LHCN-M2 (cell line): ENCODE results near the gene ERCC6. TPM values are rescaled to one million over a fixed set of nuclear protein-coding genes. Genes with fewer than 3 reads are reported as not detected.

ENCODE experiments used
- DNase-seq: peaks from one replicate; pipeline ENCODE4 v3.0.0-alpha.2; 2012; ENCODE audit warnings: low read depth
- total RNA-seq: library from RNA; depleted of rRNA; stranded (reverse); fragments of >200 nt; gene quantifications from 2 replicates; pipeline ENCODE4 v1.2.3, GENCODE V29; 2014

ERCC6 gene
- total RNA-seq, 1 experiment from 2014 or later = 7.3 TPM

DNA sequence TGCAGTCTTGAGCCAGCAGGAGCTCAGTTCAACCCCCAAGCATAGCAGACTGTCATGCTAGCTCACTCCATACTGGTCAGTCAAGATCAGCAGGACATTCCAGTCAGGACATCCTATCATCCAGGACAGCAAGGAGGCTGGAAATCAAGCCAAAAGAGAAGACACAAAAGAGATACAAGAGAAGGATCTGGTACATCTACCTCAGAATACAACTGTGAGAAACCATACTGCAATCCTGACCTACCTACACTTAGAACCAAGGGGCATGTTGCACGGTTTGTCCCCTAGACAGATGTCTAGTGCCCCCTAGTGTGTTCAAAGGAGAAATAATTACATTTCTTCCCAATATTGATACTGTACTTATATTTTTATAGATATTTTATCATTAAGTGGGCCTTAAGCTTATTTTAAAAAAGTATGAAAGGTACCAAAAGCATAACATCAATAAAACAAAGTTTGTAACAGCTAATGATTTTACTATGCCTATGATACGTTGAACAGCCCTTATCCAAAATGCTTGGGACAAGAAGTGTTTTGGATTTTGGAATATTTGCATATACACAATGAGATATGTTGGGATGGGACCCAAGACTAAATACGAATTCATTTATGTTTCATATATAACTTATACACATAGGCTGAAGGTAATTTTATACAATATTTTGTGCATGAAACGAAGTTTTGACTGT is 26.7 kb downstream of the ERCC6 start:
- DNase-seq = peak; percentile 28

DNA sequence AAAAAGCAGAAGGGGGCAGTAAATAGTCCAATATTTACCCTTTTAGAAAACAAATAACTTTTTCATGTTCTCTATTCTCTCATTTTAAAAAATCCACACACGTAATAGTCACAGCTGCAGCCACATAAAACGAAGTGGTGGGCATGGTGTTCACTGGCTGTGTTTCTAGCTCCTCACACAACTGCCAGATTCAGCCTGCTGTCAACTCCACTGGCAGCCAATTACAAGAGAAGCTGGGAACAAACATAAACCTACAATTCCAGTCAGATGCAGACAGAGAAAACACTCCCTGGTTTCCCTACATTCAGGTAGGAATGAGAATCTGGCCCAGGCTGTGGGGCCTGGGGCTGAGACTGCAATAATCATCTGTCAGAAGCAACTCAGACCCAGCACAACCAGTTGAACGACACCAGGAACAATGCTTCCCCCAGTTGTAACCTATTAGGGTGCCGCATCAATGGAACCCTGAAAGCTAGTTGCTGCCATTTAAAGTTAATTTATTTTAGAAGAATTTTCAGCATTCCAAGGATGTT is 29.1 kb downstream of the ERCC6 start:
- no peak for DNase-seq

DNA sequence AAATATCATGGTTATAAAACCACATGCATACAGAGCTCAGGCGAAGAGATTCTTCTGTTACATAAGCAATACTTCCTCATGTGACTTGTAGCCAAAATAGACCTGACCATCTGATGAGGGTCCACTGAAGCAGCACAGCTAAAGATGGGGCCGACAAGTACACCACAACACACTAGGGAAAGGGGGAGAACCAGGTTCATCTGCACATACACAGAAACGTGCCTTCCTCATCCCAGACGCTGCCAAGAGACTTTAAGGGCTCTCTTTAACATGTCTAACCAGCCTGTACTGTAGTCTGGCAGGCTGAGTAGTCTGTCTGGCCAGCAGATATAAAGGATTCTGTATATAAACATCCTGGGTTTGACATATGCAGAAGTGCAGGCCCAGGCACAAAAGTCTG is 30.3 kb downstream of the ERCC6 start:
- no peak for DNase-seq

DNA sequence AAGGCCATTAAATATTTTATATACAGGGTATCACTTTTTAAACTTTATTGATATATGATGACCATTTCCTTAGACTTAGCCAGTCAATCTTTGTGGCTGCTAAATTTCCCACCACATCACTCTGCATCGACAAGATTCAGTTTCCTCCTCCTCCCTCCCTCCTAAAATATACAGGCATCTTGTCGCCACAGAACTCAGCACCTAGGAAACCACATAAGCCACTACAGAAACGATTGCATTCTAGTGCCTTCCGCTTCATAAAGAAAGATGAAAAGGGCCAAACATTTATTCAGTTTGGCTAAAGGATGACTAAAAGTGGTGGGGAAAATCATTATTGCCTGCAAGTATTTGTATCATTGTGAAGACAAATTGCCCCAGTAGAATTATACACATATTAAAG is 30.7 kb downstream of the ERCC6 start:
- no peak for DNase-seq

DNA sequence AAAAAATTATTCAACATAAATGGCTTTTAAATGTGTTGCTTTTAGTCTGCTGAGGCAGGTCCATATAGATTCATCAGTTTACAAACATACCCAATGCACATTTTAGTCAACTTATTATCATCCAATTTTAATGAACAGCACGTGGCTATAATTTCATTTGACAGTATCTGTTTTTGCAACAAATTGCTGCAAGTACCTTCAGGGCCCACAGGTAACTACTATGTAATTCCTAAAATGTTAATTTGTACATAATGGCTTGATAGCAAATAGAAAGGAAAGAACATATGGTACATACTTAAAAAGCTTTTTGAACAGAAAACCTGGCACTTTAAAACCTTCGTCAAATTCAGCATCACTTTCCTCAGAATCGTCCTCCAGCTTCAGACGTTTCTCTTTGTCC is 33.3 kb downstream of the ERCC6 start:
- no peak for DNase-seq

DNA sequence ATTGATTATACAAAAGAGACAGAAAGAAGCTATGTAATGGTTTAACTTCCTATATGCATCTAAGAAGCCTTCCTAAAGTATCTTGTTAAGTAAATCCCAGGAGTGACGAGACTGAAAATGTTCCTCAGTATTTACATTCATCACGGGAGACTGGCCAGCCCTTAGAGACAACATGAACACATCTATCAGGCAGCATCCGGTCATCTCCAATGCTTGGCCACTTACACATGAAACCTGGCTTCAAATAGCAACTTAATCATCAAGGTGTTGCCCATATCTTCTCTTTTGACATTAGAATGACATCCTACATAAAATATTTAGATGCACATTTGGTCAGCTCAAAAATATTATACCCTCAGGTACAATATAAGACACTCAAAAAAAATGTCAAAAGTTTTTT is 33.8 kb downstream of the ERCC6 start:
- DNase-seq = no peak

DNA sequence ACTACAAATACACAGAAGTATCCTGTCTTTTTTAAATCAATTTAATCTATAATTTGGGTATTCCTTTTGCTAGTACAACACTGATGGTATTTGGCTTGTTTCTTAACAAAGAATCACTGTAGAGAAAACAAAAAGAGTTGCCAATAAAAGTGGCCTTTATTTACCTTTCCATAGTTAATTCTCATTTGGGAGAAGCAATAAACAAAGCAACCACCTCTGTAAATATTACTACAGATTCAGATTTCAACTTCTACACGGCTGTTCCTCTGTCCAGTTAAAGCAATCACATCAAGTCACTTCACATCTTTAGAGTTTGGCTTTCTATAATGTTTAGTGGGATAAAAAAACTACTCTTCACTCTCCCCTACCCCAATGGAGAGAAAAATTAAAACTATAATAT is 34.4 kb downstream of the ERCC6 start:
- no peak for DNase-seq

DNA sequence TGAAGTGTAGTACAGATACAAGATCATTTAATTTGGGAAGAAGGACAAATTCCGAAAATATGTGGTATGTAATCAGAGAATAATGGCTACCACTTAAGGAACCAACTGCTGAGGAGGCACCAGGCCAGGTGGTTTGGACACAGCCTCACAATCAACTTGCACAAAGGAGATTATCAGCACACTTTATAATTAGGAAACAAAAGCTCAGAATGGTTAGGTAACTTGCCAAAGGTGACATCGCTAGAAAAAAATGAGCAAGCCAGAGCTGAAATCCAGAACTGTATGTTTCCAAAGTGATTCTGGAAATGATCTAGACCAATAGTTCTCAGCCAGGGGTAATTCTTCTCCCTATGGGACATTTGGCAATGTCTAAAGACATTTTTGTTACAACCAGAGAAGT is 36.6 kb downstream of the ERCC6 start:
- DNase-seq = no peak

DNA sequence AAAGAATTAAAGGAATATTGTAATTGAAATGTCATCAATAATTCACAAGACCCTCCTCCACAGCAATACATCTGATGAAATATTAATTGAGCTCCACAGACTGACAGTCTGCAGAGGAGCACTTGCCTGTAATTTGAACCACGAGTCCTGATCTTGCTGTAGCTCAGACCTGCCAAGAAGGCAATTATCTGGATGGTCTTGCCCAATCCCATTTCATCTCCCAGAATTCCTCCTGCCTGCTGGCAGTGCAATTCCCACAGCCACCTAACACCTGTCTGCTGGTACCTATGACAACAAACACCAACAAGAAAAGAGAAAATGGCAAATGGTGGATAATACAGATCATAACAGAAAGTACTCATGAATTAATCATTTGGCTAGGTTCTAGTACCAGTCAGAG is 38.5 kb downstream of the ERCC6 start:
- no peak for DNase-seq

DNA sequence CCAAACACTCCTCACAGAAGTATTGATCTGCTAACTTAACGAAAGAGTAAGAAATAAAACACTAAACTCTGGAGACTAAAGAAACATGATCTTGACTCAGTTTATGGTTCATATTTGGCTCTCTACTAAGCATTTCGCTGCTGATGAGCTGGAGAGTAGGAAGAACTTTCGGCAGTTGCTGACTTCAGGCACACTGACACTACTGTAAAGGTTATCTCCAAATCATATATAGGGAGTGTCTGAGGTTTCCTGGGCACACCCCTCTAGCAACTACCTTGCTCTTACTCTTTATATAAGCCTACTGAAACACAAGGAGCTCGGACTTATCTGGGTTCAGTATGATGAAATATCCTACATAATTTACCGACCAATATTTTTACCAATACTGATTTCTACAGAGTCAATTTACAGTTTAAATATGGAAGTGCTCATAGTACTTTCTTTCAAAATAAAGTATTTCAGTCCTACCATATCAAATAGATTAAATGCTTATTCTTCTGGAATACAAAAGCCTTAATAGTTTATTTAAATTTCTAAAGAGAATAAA is 39.5 kb downstream of the ERCC6 start:
- no peak for DNase-seq

DNA sequence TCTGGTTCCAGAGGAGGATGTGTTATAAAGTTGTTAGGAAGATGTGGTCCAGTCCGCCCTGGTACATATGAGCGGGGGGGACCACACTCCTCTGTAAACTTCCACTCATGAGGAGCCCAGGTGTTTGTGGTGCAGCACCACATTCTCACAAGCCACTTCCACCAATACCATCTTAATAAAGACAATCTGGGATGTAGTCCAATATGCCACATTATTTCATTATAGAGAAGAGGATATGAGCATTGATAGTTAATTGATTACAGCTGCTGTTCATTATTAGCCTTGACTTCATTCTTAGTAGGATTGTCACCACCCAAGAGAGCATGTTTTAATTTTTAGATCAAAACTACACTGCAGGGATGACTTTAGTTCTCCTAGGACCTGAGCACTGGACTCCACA is 40.5 kb downstream of the ERCC6 start:
- no peak for DNase-seq

DNA sequence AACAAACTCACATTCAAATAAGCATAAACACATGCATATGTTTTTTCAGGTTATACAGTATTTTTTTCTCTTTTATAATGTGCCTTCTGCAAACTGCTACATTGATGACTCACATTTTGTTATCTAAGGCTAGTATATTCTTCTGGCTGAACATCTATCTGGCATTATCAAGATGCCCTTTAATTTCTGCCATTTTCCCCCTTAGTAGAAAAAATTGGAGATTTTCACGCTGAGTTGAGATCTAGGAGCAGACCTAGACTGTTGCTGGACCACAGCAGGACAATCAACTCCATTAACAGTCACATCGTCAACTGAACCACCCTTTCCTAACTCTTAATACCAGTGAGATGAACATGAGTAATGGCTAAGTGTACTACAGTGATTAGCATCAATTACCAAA is 41.6 kb downstream of the ERCC6 start:
- DNase-seq = no peak

DNA sequence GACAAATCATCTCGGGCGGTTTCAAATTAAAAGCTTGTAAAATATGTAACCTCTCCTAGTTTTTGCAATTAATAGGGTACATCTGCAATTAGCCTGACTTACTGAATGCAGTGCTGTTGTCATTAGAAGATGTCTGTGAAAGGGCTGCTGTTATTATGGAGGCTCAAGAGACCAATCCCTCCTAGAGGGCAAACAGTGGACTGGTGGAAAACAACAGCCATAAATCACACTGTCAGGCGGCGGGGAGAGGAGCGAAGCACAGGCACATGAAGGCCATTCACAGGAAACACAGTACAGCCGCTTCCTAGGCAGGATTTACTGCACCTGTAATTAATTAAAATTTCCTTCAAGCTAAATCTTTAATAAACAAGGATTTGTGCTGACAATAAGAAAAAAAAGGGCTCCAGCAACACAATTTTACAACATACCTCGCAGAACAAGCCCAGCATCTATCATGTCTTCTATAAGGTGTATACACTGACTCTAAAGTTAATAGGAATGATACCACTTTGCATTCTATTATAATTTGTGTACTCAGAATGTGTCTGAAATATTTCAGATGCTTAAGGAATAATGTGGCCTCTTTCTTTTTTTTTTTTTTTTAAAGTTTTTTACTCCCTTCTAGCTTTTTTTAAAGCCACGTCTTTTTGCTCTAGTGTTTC is 50.7 kb downstream of the ERCC6 start:
- no peak for DNase-seq

DNA sequence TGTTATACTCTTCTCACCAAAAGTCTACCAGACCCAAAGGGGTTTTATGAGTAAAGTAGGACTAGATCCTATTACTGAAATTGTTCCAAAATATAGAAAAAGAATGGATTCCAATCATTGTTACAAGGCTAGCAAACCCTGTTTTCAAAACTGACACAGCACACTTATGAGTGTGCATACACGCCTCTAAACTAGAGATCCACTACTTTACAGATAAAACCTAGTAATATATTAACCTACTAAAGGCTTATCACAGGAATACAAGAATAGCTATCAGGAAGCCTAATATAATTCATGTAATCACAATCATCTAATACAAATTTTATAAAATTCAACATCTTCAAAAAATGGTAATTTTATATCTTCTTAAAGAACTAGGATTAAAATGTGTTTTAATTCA is 52.2 kb downstream of the ERCC6 start:
- DNase-seq = no peak

DNA sequence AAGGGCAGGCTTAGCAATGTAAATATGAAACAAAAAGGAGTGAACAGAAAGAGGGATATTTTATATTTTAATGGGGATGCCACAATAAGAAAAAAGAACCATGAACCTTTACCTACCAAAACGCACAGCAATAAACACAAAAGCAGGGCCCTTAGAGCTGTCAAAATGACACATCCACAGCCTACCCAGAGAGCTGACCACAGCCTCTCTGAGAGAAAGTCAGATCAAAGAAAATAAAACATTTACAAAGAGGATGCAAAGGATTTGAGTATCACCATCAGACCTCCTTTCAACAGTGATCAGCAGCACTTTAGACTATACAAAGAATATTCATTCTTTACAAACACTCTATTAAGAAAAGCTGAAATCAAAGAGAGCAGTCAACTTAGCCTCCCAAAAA is 52.9 kb downstream of the ERCC6 start:
- no peak for DNase-seq

DNA sequence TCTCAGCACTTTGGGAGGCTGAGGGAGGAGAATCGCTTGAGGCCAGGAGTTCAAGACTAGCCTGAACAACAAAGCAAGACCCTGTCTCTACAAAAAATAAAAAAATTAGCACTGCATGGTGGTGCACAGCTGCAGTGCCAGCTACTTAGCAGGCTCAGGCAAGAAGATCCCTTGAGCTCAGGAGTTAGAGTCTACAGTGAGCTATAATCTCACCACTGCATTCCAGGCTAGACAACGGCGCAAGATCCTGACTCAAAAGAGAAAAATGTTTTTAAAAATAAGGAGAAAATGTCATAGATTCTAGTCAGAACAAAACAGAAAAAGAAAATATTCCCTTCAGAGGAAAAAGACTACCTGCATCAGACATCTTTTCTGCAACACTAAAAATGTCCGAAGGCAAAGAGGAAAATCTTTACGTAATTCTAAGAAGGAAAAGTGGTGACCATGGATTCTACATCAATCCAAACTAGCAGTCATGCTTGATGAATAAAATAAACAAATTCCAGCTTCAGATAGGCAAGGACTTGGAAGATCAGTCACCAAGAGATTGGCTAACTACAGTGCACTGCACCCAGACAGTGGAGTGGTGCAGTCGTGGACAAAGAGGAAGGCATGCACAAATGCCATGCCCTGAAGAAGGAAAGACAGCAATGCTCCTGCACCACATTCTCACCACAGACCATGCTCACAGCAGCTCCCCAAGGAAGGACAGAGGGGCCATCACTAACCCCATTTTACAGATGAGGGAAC is 54.3 kb downstream of the ERCC6 start:
- DNase-seq = peak; percentile 40

DNA sequence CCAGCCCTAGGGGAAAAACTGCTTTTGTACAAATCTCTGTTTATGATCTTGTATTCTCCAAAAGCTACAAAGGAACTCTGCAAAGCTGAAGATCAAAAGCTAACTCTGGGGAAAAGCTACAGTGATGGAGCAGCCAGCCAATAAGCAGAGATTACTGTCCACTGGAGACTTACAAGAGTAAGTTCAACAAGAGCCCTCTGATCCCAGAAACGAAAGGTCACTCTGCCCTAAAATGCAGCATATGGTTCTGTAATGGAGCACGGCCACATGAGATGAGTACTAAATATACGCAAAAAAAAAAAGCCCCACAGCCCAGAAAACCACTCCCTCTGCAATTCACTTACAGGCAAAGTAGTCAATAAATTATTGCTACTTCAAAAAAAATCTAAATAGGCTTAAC is 60.1 kb downstream of the ERCC6 start:
- DNase-seq = no peak

DNA sequence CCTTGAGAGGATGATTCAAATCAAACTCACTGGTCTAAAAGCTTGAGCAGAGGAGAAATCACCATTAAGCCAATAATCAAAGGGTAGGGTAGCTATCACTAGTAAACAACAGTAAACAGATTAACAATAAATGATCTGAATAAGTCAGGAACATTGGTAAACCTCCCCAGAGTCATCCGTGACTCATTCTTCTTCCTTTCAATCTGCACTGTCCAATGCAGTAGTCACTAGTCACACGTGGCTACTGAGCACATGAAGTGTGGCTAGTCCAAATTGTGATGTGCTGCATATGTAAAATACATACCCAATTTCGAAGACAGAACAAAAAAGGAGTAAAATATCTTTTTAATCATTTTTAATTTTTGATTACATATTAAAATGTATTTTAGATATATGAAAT is 64.0 kb downstream of the ERCC6 start:
- peak; percentile 40 for DNase-seq

DNA sequence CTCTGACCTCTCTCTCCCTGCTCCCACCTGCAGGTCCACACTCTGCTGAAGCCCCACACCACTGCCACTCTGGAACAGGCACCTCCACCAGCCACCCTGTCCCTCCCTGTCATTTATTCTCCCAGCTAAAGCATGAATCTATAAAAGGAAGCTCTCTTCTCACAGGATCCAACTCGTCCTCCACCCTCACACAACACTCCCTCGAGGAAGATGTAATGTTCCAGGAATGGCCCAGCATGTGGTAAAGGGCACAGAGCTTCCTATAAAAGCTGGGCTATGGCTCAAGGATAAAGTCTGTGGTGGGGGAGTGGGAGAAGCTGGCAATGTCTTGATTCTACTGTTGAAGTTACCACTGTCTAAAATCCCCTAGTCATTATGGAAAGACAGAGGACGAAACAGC is 67.4 kb downstream of the ERCC6 start:
- no peak for DNase-seq

DNA sequence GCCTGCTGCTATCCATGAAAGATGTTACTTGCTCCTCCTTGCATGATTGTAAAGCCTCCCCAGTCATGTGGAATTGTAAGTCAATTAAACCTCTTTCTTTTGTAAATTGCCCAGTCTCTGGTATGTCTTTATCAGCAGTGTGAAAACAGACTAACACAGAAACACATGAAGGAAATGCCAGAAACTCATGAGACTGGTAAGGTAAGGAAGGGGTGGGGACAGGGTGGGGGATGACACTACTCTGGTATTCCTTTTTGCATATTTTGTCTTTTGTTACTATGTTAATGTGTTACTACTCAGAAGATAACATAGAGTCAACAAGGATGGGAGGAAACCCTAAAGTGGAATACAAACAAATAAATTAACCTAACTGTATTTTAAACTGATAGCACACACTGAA is 73.2 kb downstream of the ERCC6 start:
- DNase-seq = no peak
